Stimulated activated CD4-positive, alpha-beta T cell treated with anti-CD3 and anti-CD28 coated beads, TNF-alpha, amount 100 ng/mL, for 24 hours (primary cell): Measurements from ENCODE around the gene PER2.
"Not testable (repeated sequence)": the region's sequence is repeated elsewhere in the genome, so short reads cannot be mapped to it uniquely, and the experiment has no call there.

Experiments used
- DNase-seq, 3 experiments: peaks; one replicate each; pipeline ENCODE4 v3.0.0-alpha.2; 2020; ENCODE audit warnings: low read depth in 3 of 3

Gene PER2

GRCh38 chr2:238313289-238313990 lies 25.0 kb upstream of the PER2 start:
- DNase-seq, result no peak

DNA sequence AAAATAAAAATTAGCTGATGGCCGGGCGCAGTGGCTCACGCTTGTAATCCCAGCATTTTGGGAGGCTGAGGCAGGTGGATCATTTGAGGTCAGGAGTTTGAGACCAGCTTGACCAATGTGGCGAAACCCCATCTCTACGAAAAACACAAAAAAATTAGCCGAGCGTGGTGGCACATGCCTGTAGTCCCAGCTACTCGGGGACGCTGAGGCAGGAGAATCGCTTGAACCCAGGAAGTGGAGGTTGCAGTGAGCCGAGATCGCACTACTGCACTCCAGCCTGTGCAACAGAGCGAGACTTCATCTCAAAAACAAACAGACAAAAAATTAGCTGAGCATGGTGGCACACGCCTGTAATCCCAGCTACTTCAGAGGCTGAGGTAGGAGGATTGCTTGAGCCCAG lies 22.3 kb upstream of the PER2 start:
- not testable (repeated sequence) for DNase-seq

DNA sequence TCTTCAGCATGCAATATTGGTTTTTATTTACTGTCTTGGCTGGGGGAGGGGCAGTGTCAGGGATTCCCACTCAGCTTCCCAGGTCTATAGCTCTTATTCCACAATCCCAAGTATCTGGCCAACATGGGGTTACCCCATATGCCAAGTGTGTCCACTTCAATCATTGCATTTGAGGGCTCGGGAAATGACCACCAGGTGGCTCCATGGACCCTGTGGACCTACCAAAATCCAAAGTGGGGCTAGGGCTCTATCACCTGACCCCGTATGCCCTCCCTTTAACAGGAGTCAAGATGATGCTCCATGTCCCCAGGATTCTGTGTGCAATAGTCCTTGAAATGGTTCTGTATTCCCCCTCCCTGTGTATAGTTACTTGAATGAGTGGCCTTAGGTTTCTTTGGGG lies 19.8 kb upstream of the PER2 start:
- DNase-seq, result no peak

GRCh38 chr2:238306672-238306998 lies 18.2 kb upstream of the PER2 start:
- no peak for DNase-seq

GRCh38 chr2:238305965-238306671 lies 17.7 kb upstream of the PER2 start:
- DNase-seq, result no peak

- DNase-seq, result no peak
Measured at GRCh38 chr2:238305092-238305862, 16.9 kb upstream of the PER2 start.

DNA sequence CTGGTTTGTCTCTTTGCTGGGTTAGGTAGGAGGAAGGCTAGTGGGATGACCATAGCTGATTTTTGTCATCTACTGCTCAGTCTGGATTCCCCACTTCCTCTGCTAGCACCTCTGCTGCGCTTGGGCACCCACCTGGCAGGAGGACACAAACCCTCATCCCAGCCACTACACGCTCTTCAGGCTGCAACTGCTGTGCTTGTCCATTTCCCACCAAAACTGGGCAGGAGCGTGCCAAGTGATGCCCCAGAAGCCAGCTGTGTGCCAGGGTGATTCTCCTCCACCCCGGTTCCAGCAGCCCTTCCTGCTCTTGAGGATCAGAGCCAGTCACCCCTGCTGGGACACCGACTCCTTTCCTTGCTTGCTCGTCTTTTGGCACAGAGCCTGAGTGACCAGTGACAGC lies 15.7 kb upstream of the PER2 start:
- no peak for DNase-seq

DNA sequence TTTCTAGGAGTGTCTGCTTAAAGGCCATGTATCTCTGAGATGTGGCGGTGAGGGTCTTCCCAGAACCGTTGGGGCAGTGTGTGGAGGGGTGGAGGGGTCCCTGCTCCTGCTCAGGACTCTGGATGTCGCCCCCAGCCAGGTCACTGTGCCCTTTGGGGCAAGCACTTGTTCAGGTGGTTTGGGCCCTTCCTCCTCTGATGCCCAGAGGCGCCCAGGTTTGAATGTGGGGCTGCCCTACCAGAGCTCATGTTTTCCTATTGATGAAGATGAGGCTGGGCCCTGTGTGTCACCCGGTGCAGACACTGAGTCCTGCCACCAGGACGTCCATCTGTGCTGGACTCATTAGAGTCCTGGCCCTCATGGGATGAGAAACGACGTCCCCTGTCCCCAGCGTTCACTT lies 14.3 kb upstream of the PER2 start:
- no peak for DNase-seq

GRCh38 chr2:238302087-238302486 lies 13.7 kb upstream of the PER2 start:
- DNase-seq, result no peak

GRCh38 chr2:238299803-238300202 lies 11.4 kb upstream of the PER2 start:
- no peak for DNase-seq

DNA sequence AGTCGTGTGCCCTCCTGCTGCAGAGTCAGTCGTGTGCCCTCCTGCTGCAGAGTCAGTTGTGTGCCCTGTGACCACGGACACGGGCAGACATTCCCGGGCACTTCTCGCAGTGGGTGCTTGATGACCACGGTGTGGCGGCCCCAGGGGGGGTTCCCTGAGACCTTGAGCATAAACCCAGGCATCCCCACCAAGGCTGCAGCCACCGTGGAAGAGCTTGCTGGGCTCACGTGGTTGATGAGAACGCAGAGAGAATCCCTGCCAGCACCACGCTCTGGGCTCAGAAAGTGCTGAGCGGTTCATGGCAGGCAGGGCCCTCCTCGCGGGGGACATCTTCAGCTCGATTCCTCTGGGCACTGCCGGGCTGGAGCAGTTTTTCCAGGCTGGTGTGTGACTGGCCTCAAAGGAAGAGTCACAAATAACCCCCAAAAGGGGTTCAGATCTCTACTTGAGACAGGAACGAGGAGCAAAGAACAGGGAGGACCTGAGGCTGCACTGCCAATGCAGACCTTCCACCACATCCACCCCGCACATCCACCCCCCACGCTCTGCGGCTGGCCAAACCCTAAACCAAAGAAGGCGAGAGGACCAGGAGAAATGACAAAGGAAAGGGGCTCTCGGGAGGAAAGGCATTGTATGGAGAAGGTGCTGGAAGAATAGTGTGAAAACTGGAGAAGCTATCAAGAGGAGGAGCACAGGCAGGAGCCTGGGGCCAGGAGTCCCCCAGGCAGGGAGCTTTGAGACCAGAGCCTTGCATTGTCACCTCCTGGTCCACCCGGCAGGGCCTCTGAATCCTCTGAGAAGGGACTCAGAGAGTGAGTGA lies 8.4 kb upstream of the PER2 start:
- DNase-seq, result no peak

- DNase-seq, result no peak
Measured at GRCh38 chr2:238295144-238296112, 7.0 kb upstream of the PER2 start.

GRCh38 chr2:238294393-238295143 lies 6.2 kb upstream of the PER2 start:
- no peak for DNase-seq

DNA sequence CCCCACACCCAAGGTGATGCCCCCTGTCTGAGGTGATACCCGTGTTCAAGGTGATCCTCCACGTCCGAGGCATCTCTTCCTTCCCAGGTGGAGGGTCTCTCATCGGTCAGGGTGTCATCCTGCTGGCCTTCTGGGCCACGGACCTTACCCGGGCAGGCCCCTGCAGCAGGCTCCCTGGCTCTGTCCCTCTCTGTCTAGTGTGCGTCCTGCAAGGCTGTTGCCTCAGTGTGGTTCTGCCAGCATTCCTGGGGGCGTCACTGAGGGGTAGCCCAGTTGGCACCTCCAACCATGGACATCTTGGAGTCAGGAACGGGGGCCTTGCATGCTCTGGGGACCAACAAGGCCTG lies 5.6 kb upstream of the PER2 start:
- DNase-seq, result no peak

GRCh38 chr2:238291550-238292281 lies 3.3 kb upstream of the PER2 start:
- no peak for DNase-seq

- no peak for DNase-seq
Measured at GRCh38 chr2:238290715-238291549, 2.5 kb upstream of the PER2 start.

DNA sequence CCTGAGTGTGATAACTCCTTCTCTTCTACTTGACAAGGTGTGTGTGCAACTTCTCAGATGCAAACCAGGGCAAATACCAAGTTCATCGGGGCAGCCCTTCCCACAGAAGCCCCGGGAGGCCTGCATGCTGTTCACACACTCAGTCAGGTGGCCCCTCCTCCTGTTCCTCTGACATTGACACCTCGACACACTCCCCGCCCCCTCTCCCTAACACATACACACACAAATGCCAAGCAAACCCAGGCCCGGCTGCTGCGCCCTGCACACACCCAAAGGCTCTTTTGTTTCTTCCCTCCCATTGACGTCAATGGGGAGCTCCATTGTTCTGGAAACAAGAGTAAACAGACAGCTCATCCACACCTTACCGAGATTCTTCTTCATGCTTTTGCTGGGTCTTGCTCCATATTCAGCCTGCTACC lies 1.7 kb upstream of the PER2 start:
- peak in 1 of 3 experiments; percentile 9 for DNase-seq

DNA sequence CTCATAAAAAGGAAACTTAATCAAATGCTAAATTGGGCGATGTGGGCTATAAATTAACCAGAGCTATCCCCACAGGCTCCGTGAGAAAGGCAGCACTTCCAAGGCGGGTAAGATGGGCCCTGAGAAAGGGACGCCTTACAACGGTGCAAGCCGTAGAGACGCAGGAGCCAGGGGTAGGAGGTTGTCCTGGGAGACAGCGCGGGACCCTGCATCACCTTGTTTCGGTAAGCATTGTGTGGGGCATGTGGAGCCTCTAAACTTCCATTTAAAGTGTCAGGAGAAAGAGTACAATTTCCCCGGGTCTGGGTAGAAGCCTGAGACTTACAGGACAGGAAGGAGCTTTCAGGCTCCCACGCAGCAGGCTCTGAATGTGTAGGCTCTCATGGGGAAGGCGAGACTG lies 1.2 kb upstream of the PER2 start:
- no peak for DNase-seq
